NT2/D1 (cell line): Measurements from ENCODE around the gene NAT9.

ENCODE experiments used
- YY1 ChIP-seq: IDR thresholded peaks from 2 replicates; pipeline ENCODE4 v1.6.1; 2011; ENCODE audit not compliant: insufficient read length, insufficient read depth
- ZNF274 ChIP-seq: IDR thresholded peaks from 2 replicates; pipeline ENCODE4 v1.6.1; 2011; ENCODE audit warnings: mild to moderate bottlenecking, low read depth, low read length

DNA sequence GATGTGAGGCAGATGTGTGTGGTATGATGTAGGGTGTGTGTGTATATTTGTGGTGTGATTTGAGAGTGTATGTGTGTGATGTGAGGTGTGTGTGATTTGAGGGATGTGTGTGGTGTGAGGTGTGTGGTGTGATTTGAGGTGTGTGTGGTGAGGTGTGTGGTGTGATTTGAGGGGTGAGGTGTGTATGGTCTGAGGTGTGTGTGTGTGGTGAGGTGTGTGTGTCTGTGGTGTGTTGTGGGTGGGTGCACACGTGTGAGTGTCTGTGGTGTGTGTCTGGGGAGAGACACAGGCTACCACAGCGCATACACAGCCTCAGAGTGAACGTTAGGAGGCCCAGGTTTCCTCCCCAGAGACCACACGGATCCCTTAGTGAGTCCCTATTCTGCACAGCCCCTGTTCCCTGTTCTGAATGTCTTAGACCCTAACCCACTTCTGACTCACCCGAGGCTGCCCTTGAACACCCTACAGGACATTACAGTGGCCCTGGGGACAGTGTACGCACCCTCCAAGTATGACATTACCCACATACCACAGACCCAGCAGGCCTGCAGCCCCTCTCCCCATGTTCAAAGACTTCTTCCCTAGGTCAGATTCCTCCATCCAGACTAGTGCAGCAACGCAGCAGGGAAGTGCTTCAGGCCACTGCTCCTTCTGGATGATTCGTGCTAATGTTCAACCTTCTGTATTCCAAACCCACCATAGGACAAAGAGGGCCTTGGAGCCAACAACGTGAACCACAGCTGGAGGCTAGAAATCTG, 42.6 kb downstream of the NAT9 start:
- TF ChIP-seq ZNF274 = no peak
- TF ChIP-seq YY1 = no peak
